ENCODE measurements around the gene CNOT11. TPM values are rescaled to one million over a fixed set of nuclear protein-coding genes. Genes with fewer than 3 reads are reported as not detected.
"Not testable (repeated sequence)": the region's sequence is repeated elsewhere in the genome, so short reads cannot be mapped to it uniquely, and the experiment has no call there.

The CNOT11 gene
- total RNA-seq: 28.7 TPM
- long read RNA-seq, transcript CNOT11-201 (7 exons, 2,599 nt): major isoform, 9 of 17 reads
- long read RNA-seq, partial matches to known transcripts: 2 of 17 reads
- long read RNA-seq, other reads (novel, unspliced or antisense): 6 of 17 reads

- peak; percentile 99 for DNase-seq (ENCODE audit: low spot score)
These were observed at the start of gene CNOT11 for GRCh38 chr2:101252408-101253012. CNOT11 (plus strand) TSS chr2:101252886; CDS start chr2:101252965, 79 bp downstream.

- no peak for DNase-seq (ENCODE audit: low spot score)
These were observed 48.1 kb upstream of the CNOT11 start for GRCh38 chr2:101204400-101205115.

- no peak for DNase-seq (ENCODE audit: low spot score)
These were observed 46.9 kb upstream of the CNOT11 start for GRCh38 chr2:101205521-101206479.

- DNase-seq (ENCODE audit: low spot score): no peak
These were observed 43.9 kb upstream of the CNOT11 start for GRCh38 chr2:101208830-101209229.

GRCh38 chr2:101219246-101219645, 33.4 kb upstream of the CNOT11 start:
- no peak for DNase-seq (ENCODE audit: low spot score)

- DNase-seq (ENCODE audit: low spot score): not testable (repeated sequence)
These were observed 32.6 kb upstream of the CNOT11 start for GRCh38 chr2:101220091-101220490.

- no peak for DNase-seq (ENCODE audit: low spot score)
These were observed 28.9 kb upstream of the CNOT11 start for GRCh38 chr2:101223814-101224231.

- DNase-seq (ENCODE audit: low spot score): no peak
These were observed 22.1 kb upstream of the CNOT11 start for GRCh38 chr2:101230541-101231001.

- no peak for DNase-seq (ENCODE audit: low spot score)
These were observed 21.4 kb upstream of the CNOT11 start for GRCh38 chr2:101231240-101231639.

- no peak for DNase-seq (ENCODE audit: low spot score)
These were observed 20.6 kb upstream of the CNOT11 start for GRCh38 chr2:101231937-101232730.

GRCh38 chr2:101232770-101233169, 19.9 kb upstream of the CNOT11 start:
- no peak for DNase-seq (ENCODE audit: low spot score)

GRCh38 chr2:101234169-101234938, 18.3 kb upstream of the CNOT11 start:
- DNase-seq (ENCODE audit: low spot score): no peak

- DNase-seq (ENCODE audit: low spot score): not testable (repeated sequence)
These were observed 16.7 kb upstream of the CNOT11 start for GRCh38 chr2:101235956-101236355.

GRCh38 chr2:101237944-101238343, 14.7 kb upstream of the CNOT11 start:
- DNase-seq (ENCODE audit: low spot score): not testable (repeated sequence)

- no peak for DNase-seq (ENCODE audit: low spot score)
These were observed 13.5 kb upstream of the CNOT11 start for GRCh38 chr2:101238930-101239759.

GRCh38 chr2:101239760-101240118, 12.9 kb upstream of the CNOT11 start:
- DNase-seq (ENCODE audit: low spot score): not testable (repeated sequence)

- DNase-seq (ENCODE audit: low spot score): not testable (repeated sequence)
These were observed 12.0 kb upstream of the CNOT11 start for GRCh38 chr2:101240694-101241093.

- no peak for DNase-seq (ENCODE audit: low spot score)
These were observed 11.5 kb upstream of the CNOT11 start for GRCh38 chr2:101241158-101241557.

GRCh38 chr2:101244373-101244772, 8.3 kb upstream of the CNOT11 start:
- not testable (repeated sequence) for DNase-seq (ENCODE audit: low spot score)
